ENCODE measurements around the gene DYNC2H1.

DNA sequence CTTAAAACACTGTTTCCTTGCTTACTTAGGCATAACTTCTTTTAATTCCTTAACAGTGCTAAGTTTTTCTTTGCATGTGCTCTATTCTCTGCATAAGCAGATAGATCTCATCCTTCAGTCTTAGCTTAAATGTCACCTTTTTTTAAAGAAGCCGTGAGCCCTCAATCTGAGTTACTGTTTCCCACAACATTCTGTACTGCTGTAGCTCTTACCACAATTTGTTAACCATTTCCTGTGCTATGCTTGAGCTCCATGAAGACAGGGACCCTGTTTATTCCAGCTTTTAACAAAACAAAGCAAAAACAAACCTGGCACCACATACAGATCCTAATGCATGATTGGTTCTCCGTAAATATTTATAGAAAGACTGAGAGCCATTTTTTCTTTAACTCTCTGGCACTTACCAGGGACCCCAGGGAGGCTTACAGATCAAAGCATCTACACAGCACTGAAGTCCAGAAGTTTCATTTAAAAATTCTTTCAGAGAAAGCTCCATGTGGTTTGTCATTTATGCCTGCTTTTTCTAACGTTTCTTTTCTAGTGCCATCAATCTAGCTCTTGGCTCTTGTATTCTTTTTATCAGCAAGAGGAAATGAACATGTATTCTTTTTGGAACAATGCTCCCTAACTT is 74.9 kb downstream of the DYNC2H1 start:
- TF ChIP-seq POLR2A (IDR thresholded peaks at IDR 0.05) (no peak), POLR2AphosphoS5 (IDR thresholded peaks at IDR 0.05) (no peak)
- TF ChIP-seq, protein P1, sequence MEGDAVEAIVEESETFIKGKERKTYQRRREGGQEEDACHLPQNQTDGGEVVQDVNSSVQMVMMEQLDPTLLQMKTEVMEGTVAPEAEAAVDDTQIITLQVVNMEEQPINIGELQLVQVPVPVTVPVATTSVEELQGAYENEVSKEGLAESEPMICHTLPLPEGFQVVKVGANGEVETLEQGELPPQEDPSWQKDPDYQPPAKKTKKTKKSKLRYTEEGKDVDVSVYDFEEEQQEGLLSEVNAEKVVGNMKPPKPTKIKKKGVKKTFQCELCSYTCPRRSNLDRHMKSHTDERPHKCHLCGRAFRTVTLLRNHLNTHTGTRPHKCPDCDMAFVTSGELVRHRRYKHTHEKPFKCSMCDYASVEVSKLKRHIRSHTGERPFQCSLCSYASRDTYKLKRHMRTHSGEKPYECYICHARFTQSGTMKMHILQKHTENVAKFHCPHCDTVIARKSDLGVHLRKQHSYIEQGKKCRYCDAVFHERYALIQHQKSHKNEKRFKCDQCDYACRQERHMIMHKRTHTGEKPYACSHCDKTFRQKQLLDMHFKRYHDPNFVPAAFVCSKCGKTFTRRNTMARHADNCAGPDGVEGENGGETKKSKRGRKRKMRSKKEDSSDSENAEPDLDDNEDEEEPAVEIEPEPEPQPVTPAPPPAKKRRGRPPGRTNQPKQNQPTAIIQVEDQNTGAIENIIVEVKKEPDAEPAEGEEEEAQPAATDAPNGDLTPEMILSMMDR (IDR thresholded peaks at IDR 0.05) = no peak
